Endodermal cell (in vitro differentiated cells): Measurements from ENCODE around the gene CCDC167. TPM values are rescaled to one million over a fixed set of nuclear protein-coding genes. Genes with fewer than 3 reads are reported as not detected.

Experiments
- DNase-seq: peaks from one replicate; pipeline ENCODE4 v3.0.0-alpha.2; 2017
- H3K27ac ChIP-seq: 2 replicates; pipeline ENCODE4 v1.5.1; 2013; ENCODE audit warnings: mild to moderate bottlenecking, low read depth, low read length, moderate library complexity
- H3K27me3 ChIP-seq: 2 replicates; pipeline ENCODE4 v1.6.1; 2013; ENCODE audit warnings: mild to moderate bottlenecking, low read length, moderate library complexity; ENCODE audit not compliant: insufficient read depth, control insufficient read depth, poor library complexity, severe bottlenecking
- H3K36me3 ChIP-seq: 2 replicates; pipeline ENCODE4 v1.7.0; 2013; ENCODE audit warnings: mild to moderate bottlenecking, low read length, moderate library complexity; ENCODE audit not compliant: control insufficient read depth, insufficient read depth
- H3K4me1 ChIP-seq: one replicate; pipeline ENCODE4 v1.7.0; 2013; ENCODE audit warnings: low read length; ENCODE audit not compliant: control insufficient read depth, insufficient read depth
- H3K4me3 ChIP-seq: 2 replicates; pipeline ENCODE4 v1.5.1; 2013; ENCODE audit warnings: mild to moderate bottlenecking, low read length, moderate library complexity
- H3K9ac ChIP-seq: 2 replicates; pipeline ENCODE4 v1.6.1; 2013; ENCODE audit warnings: mild to moderate bottlenecking, low read length, moderate library complexity; ENCODE audit not compliant: poor library complexity, severe bottlenecking; ENCODE audit errors: extremely low read depth
- H3K9me3 ChIP-seq: 2 replicates; pipeline ENCODE4 v1.6.1; 2013; ENCODE audit warnings: mild to moderate bottlenecking, low read length, moderate library complexity; ENCODE audit not compliant: control insufficient read depth
- H3K27ac Mint-ChIP-seq: 2 replicates; pipeline ENCODE4 v1.8.0; 2020; ENCODE audit warnings: mixed read lengths
- H3K27me3 Mint-ChIP-seq: 2 replicates; pipeline ENCODE4 v1.8.0; 2021; ENCODE audit warnings: mild to moderate bottlenecking, mixed read lengths; ENCODE audit not compliant: insufficient read depth
- H3K36me3 Mint-ChIP-seq: 2 replicates; pipeline ENCODE4 v1.8.0; 2020; ENCODE audit warnings: low read depth, mixed read lengths
- H3K4me1 Mint-ChIP-seq: 2 replicates; pipeline ENCODE4 v1.8.0; 2020; ENCODE audit warnings: mixed read lengths
- H3K4me3 Mint-ChIP-seq: 2 replicates; pipeline ENCODE4 v1.8.0; 2020; ENCODE audit warnings: mild to moderate bottlenecking, moderate library complexity, mixed read lengths
- H3K9me3 Mint-ChIP-seq: 2 replicates; pipeline ENCODE4 v1.8.0; 2020; ENCODE audit warnings: mild to moderate bottlenecking, mixed read lengths
- WGBS, 2 experiments: methylation state at CpG; one replicate each; pipeline versions ENCODE4 v1.1.5 to v1.1.7; 2013; ENCODE audit warnings: missing lambda C conversion rate in 2 of 2, mixed read lengths in 1 of 2; ENCODE audit not compliant: insufficient coverage in 1 of 2, insufficient read length in 1 of 2; 5-methylcytosine and 5-hydroxymethylcytosine counted together
- total RNA-seq, 2 donors: library from RNA; stranded (reverse); fragmentation: NEBNext Ultra II Directional in 1 of 2; extraction: Animal tissue kit (Norgen Biotek cat#: 25700) in 1 of 2; gene quantifications; 2 replicates in 1 of 2; 3 replicates in 1 of 2; pipeline ENCODE4 v1.2.1, GENCODE V29; 2021
- TF ChIP-seq, protein P1 (sequence below): fragments of 200-600 bp; sonication (generic); conservative IDR thresholded peaks from 2 replicates; pipeline ENCODE4 v1.5.0; 2021; ENCODE audit warnings: antibody characterized with exemption, mild to moderate bottlenecking

The CCDC167 gene
- total RNA-seq, 2 donors from 2014 or later = 60.4 to 66.1 TPM

DNA sequence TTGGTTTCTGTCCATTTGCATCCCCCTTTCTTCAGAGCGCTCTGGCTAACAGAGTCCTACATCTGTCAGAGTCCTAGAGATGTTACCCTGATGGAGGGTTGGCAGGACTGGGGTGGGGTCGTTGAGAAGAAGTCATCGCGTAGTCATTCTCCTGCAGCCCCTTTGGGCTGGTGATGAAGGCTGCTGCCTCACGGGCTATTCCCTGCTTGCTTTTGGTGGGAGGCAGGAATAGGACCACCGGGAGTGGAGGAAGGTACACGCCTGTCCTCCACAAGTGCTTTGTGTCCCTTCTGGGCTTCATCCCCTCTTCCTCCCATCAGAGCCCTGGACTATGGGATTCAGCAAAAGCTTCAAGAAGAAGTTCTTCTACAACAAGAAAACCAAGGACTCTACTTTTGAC lies 20.9 kb downstream of the CCDC167 start:
- Histone ChIP-seq H3K27me3 (no peaks in the 10 kb centered on the region), H3K27ac (no peak overlapping the region), H3K4me3 (no peak overlapping the region), H3K9ac (no peak overlapping the region), H3K4me1 (peaks cover 18% of the 10 kb centered on the region), H3K36me3 (peaks cover 74% of the 10 kb centered on the region), H3K9me3 (no peaks in the 10 kb centered on the region)
- H3K27ac Mint-ChIP-seq = no peak overlapping the region
- peaks cover 21% of the 10 kb centered on the region for H3K4me1 Mint-ChIP-seq
- no peaks in the 10 kb centered on the region for H3K27me3 Mint-ChIP-seq
- TF ChIP-seq, protein P1, sequence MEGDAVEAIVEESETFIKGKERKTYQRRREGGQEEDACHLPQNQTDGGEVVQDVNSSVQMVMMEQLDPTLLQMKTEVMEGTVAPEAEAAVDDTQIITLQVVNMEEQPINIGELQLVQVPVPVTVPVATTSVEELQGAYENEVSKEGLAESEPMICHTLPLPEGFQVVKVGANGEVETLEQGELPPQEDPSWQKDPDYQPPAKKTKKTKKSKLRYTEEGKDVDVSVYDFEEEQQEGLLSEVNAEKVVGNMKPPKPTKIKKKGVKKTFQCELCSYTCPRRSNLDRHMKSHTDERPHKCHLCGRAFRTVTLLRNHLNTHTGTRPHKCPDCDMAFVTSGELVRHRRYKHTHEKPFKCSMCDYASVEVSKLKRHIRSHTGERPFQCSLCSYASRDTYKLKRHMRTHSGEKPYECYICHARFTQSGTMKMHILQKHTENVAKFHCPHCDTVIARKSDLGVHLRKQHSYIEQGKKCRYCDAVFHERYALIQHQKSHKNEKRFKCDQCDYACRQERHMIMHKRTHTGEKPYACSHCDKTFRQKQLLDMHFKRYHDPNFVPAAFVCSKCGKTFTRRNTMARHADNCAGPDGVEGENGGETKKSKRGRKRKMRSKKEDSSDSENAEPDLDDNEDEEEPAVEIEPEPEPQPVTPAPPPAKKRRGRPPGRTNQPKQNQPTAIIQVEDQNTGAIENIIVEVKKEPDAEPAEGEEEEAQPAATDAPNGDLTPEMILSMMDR = no peak
- no peak overlapping the region for H3K4me3 Mint-ChIP-seq
- DNase-seq = no peak
- H3K36me3 Mint-ChIP-seq = peaks cover 77% of the 10 kb centered on the region
- no peaks in the 10 kb centered on the region for H3K9me3 Mint-ChIP-seq
- 94 to 100% methylated on average over 2 to 7 of the region's 7 CpGs for WGBS, 2 experiments

DNA sequence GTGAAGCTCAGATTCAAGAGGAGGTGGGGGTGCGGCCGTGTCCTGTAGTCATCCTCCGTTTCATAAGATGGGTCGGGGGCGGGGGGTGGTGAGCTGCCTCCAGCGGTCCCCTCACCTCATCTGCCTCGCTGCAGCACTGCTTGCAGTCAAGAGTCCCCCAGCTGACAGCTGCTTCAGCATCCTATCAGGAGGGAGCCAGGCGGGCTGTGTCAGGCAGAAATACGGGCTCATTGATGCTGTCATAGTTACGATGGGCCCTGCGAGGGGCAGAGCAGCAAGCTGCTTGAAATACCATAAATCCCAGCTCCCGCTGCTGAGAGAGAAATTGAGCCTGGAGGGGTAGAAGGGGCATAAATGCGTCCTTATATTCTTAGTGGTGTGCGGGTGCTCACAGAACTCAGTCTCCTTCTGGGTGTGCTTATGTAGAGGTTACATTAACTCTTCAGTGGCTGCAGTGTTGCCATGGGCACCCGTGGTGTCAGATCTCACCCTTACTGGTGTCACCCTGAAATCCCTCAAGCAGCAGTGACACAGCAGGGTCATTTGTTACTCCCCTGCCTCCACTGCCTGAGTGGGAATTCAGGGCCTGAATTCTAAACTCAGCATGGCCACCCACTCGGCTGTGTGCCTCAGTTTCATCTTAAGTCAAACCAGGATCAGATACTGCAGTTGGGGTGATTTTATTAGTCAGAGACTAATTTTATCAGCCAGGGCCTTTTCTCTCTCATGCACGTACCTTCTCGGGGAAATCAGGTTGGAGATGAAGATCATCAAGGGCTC lies 21.8 kb downstream of the CCDC167 start:
- Mint-ChIP-seq H3K9me3 (no peaks in the 10 kb centered on the region), H3K27ac (no peak overlapping the region), H3K4me1 (peaks cover 21% of the 10 kb centered on the region), H3K36me3 (peaks cover 77% of the 10 kb centered on the region), H3K27me3 (no peaks in the 10 kb centered on the region), H3K4me3 (no peak overlapping the region)
- Histone ChIP-seq H3K4me1 (peaks cover 18% of the 10 kb centered on the region), H3K27me3 (no peaks in the 10 kb centered on the region), H3K9ac (no peak overlapping the region), H3K36me3 (peaks cover 71% of the 10 kb centered on the region), H3K27ac (peak overlapping the region; percentile 53), H3K9me3 (no peaks in the 10 kb centered on the region), H3K4me3 (no peak overlapping the region)
- 93 to 97% methylated on average over 10 to 18 of the region's 18 CpGs for WGBS, 2 experiments
- DNase-seq = peak; percentile 33
- TF ChIP-seq, protein P1 = no peak

DNA sequence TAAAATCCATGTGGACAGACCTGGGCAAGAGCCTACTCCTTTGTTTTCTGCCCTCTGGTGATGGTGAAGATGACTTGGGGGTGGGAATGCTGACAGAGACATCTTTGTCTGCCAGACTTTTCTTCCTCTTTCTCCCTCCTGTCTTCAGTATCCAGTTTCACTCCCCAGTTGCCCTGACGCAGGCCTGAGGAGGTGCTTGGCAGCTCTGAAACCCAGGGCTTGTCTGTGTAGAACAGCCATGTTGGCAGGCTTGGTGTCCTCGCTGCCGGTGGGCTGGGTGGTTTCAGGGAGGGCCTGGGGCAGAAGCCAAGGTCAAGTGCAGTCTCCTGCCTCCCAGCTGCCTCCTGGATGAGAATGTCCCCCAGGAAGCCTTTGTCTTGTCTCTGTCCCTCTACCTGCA lies 22.5 kb downstream of the CCDC167 start:
- Mint-ChIP-seq H3K27ac (no peak overlapping the region), H3K4me1 (peaks cover 16% of the 10 kb centered on the region), H3K4me3 (no peak overlapping the region), H3K27me3 (no peaks in the 10 kb centered on the region), H3K9me3 (no peaks in the 10 kb centered on the region), H3K36me3 (peaks cover 77% of the 10 kb centered on the region)
- 87% methylated on average over 3 of the region's 3 CpGs; no CpG with 5 or more reads in 1 of the 2 experiments for WGBS, 2 experiments
- Histone ChIP-seq H3K36me3 (peaks cover 73% of the 10 kb centered on the region), H3K9ac (no peak overlapping the region), H3K4me3 (no peak overlapping the region), H3K9me3 (no peaks in the 10 kb centered on the region), H3K27ac (peak overlapping the region; percentile 53), H3K27me3 (no peaks in the 10 kb centered on the region), H3K4me1 (peaks cover 17% of the 10 kb centered on the region)
- peak; percentile 32 for DNase-seq
- TF ChIP-seq, protein P1 = no peak
